ENCODE data around the gene TNIK.

GRCh38 chr3:171470714-171471227, 10.6 kb upstream of the TNIK start:
- TF ChIP-seq POLR2AphosphoS5 (IDR thresholded peaks at IDR 0.05; ENCODE audit: low read depth, low read length) = no peak
- TF ChIP-seq POLR2A (IDR thresholded peaks at IDR 0.05; ENCODE audit: low read depth, low read length) = no peak
- TF ChIP-seq TAF1 (IDR thresholded peaks at IDR 0.05; ENCODE audit: borderline replicate concordance, low read depth, low read length) = no peak

Data from GM12892 (cell line).